Measurements from ENCODE around the gene ADORA1.

DNA sequence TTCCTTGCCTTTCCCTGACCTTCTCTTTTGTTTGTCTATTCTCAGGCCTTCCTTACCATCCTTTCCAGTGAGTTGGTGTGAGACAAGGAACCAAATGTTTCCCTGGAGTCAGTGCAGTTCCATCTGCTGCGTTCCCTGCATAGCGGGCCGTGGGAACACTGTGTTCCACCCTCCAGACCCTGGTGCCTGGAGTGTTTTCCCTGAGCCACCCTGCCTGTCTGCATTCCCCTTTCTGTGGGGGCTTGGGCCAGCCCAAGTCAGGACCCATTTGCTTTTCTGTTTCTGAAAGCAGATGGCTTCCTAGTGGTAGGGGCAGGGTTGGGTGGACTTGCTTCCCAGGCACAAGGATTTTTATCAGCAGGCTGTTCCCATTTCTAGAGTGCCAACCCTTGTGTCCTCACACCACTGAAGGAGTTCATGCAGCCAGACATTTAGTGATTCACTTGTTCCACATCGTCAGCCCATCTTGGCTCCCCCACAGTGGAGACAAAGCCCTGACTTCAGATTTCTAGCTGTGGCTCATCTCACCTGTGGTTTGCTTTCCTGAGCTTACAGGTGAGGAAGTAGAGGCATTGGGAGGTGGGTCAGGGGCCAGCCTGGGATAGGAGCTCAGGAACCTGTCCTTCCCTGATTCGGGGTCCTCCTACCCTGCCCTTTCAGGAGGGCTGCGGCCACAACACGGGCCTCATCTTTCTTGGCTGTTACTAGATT is 27.6 kb upstream of the ADORA1 start:
- TF ChIP-seq EZH2 (IDR thresholded peaks at IDR 0.05) (no peak), POLR2AphosphoS5 (IDR thresholded peaks at IDR 0.05; ENCODE audit: borderline replicate concordance, low read depth, low read length) (no peak)
